Esophagus squamous epithelium (tissue), 4 donors: ENCODE data around the gene ELMO1.

Experiments
- CTCF ChIP-seq, 6 experiments: fragments of 450-650 bp in 4 of 6; fragments of 200-600 bp in 2 of 6; sonication (generic) in 2 of 6; IDR thresholded peaks; one replicate each; pipeline ENCODE4 v1.5.1; 2016 to 2019; ENCODE audit warnings: antibody characterized with exemption in 6 of 6, mild to moderate bottlenecking in 4 of 6, moderate library complexity in 4 of 6
- POLR2A ChIP-seq, 4 donors: fragments of 450-650 bp; IDR thresholded peaks; one replicate each; pipeline ENCODE4 v1.6.1; 2017; ENCODE audit warnings: antibody characterized with exemption in 4 of 4, mild to moderate bottlenecking in 4 of 4, moderate library complexity in 3 of 4

GRCh38 chr7:36852931-36853330 lies 595.7 kb downstream of the ELMO1 start:
- TF ChIP-seq CTCF (IDR thresholded peaks at IDR 0.05): no peak
- TF ChIP-seq POLR2A (IDR thresholded peaks at IDR 0.05): no peak
